ENCODE results near the gene WNT3A.

GRCh38 chr1:228104526-228105269, 97.9 kb downstream of the WNT3A start:
- TF ChIP-seq CTCF (IDR thresholded peaks at IDR 0.05 in 8 of 11, conservative IDR thresholded peaks at IDR 0.05 in 3 of 11) (no peak), POLR2A (IDR thresholded peaks at IDR 0.05) (no peak)

All from spleen (tissue), 7 donors.